Caco-2 (cell line): Measurements from ENCODE around the gene UBE2E1. TPM values are rescaled to one million over a fixed set of nuclear protein-coding genes. Genes with fewer than 3 reads are reported as not detected.
"Not testable (repeated sequence)": the region's sequence is repeated elsewhere in the genome, so short reads cannot be mapped to it uniquely, and the experiment has no call there.

Experiments
- BruUV-seq: library from RNA; stranded (reverse); fragments of 400-500 nt; replicated peaks from 2 replicates; lab custom pipeline; 2021; lab: Mats Ljungman, UMichigan
- CTCF ChIA-PET: fragments of 300-600 bp; sonication (Branson Sonifier 250); formaldehyde crosslinking; loops from one replicate; lab custom pipeline; 2022; ENCODE audit warnings: antibody characterized with exemption; lab: Charles Lee
- POLR2A ChIA-PET: fragments of 300-600 bp; sonication (Branson Sonifier 250); formaldehyde crosslinking; loops from one replicate; lab custom pipeline; 2022; ENCODE audit warnings: antibody characterized with exemption; lab: Charles Lee
- DNase-seq, 2 experiments: peaks; one replicate each; pipeline versions ENCODE4 v3.0.0 to v3.0.0-alpha.2; 2020 to 2022
- H3K27me3 ChIP-seq: replicated peaks from 2 replicates; pipeline ENCODE4 v1.6.0; 2011; ENCODE audit warnings: low read length; ENCODE audit not compliant: control insufficient read depth, insufficient read depth
- H3K36me3 ChIP-seq: 2 replicates; pipeline ENCODE4 v1.5.1; 2011; ENCODE audit warnings: low read length; ENCODE audit not compliant: control insufficient read depth, insufficient read depth
- H3K4me1 ChIP-seq: fragments of 250-450 bp; sonication (Bioruptor Pico); 2 replicates; pipeline ENCODE4 v1.5.1; 2020; ENCODE audit warnings: mild to moderate bottlenecking
- H3K4me3 ChIP-seq: 2 replicates; pipeline ENCODE4 v1.5.1; 2011; ENCODE audit warnings: low read depth, mild to moderate bottlenecking, control low read depth, low read length
- H3K9me3 ChIP-seq: fragments of 250-450 bp; sonication (Bioruptor Pico); 2 replicates; pipeline ENCODE4 v1.5.1; 2020; ENCODE audit warnings: mild to moderate bottlenecking, moderate library complexity
- H3K27ac Mint-ChIP-seq: one replicate; pipeline ENCODE4 v1.8.0; 2022; ENCODE audit warnings: mixed read lengths; ENCODE audit not compliant: unreplicated experiment
- H3K27me3 Mint-ChIP-seq: one replicate; pipeline ENCODE4 v1.8.0; 2022; ENCODE audit warnings: mixed read lengths; ENCODE audit not compliant: insufficient read depth, unreplicated experiment
- H3K36me3 Mint-ChIP-seq: one replicate; pipeline ENCODE4 v1.8.0; 2022; ENCODE audit warnings: mild to moderate bottlenecking, mixed read lengths; ENCODE audit not compliant: insufficient read depth, unreplicated experiment
- H3K4me1 Mint-ChIP-seq: one replicate; pipeline ENCODE4 v1.8.0; 2022; ENCODE audit warnings: low read depth, mixed read lengths; ENCODE audit not compliant: unreplicated experiment
- H3K4me3 Mint-ChIP-seq: one replicate; pipeline ENCODE4 v1.8.0; 2022; ENCODE audit warnings: mild to moderate bottlenecking, moderate library complexity, mixed read lengths; ENCODE audit not compliant: unreplicated experiment
- H3K9me3 Mint-ChIP-seq: one replicate; pipeline ENCODE4 v1.8.0; 2022; ENCODE audit warnings: mixed read lengths; ENCODE audit not compliant: unreplicated experiment
- intact Hi-C: fragments of 100-400 bp; cut with micrococcal nuclease; formaldehyde crosslinking; loops from one replicate; pipeline ENCODE4 v1.10.0; 2022; ENCODE audit not compliant: unreplicated experiment
- total RNA-seq: library from RNA; stranded (reverse); gene quantifications from 2 replicates; pipeline ENCODE4 v1.2.3, GENCODE V29; 2022
- TF ChIP-seq, protein P1 (sequence below), 2 experiments: fragments of 200-600 bp in 1 of 2; IDR thresholded peaks; 1 replicate in 1 of 2; 2 replicates in 1 of 2; pipeline versions ENCODE4 v1.5.1 to v1.8.0; 2011 to 2022; ENCODE audit warnings: antibody characterized with exemption in 1 of 2, control low read depth in 1 of 2, inconsistent platforms in 1 of 2, low read depth in 1 of 2, low read length in 1 of 2, mild to moderate bottlenecking in 1 of 2, moderate library complexity in 1 of 2; ENCODE audit not compliant: insufficient read depth in 1 of 2, severe bottlenecking in 1 of 2, unreplicated experiment in 1 of 2

Gene UBE2E1
- total RNA-seq, 1 experiment from 2014 or later: 104 TPM

DNA sequence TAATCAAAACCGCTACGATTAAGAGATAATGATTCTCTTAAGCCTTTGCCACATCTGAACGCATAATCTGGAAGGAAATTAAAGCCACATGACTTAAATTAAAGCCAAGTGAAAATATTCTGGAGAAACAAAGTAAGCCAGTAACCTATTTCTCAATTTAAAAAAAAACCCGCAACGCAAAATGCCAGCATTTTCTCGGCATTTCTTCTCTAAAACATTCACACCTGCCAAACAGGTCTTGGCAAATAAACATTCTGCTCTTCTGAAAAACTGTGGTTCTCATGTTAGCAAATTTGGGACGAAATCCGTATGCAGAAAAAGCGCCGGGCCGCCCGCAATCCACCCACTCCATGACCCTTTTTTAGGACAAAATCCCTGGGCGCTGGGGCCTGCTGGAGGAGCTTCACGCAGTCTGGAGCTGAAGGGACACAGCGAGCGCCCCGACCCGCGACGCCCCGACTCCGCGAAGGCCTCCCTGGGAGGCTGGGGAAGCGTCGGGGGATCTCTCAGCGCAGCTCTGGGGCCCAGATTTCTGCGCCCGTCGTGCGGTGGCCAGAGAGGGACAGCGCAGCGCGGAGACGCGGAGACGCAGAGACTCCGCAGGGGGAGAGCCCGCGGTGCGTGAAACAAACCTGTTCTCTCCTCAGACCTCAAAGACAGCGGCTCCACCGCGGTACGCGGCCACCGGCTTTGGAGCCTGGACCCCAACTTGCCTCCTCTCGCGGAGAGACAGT lies 110.6 kb downstream of the UBE2E1 start:
- intact Hi-C loops: loop anchor here (2.0 kb wide), 1 partner anchor 16 kb away; no protein-coding TSS in a partner anchor

DNA sequence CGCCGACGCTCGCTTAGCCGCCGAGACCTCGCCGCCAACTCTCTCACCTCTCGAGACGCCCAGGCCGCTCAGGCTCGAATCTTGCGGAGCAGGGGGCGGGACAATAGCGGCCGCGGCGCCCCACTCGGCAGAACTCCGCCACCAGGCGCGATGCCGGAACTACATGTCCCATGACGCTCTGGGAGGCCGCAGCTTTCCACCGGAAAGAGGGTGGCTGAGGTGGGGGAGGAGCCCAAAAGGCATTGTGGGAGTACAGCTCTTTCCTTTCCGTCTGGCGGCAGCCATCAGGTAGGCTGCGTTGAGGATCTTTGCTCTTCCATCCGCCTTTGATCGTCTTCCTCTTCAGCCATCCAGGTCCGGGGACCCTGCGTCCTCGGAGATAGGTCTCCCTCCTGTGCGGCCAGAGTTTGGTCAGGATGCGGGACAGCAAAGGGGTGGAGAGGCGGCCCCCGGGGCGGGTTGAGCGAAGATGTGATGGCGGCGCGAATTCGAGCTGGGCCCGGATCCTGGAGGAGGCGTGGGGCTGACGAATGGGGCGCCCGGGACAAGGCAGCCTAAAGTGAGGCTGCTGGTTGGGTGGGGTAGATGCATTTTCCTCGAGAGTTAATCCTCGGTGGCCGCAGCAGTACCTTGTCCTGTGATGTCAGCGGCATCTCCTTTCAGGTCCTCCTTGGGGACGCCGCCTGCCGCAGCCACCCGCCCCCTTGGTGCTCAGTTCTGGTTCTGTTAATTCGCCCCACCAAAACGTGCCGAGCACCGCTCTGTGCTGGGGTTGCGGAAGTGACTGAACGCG lies 111.3 kb downstream of the UBE2E1 start, which contains the start of the genes NKIRAS1 and RPL15:
TSS of gene NKIRAS1 (minus strand) at position 105 of the 793 bp plus-strand sequence. CDS start 6,086 bp downstream, outside the sequence.
TSS of gene RPL15 (plus strand) at position 247 of the 793 bp plus-strand sequence. CDS start 728 bp downstream, outside the sequence.
- H3K4me3 Mint-ChIP-seq: peak within 1 kb of the TSS; percentile 70
- intact Hi-C loops: loop anchor here (1.0 to 2.0 kb wide), 2 partner anchors 16 to 28 kb away; partner anchors contain the start of gene NR1D2
- H3K9me3 Mint-ChIP-seq: no peaks in the 10 kb centered on the region
- peaks cover 56% of the 10 kb centered on the region for H3K36me3 Mint-ChIP-seq
- H3K4me1 Mint-ChIP-seq: peaks cover 12% of the 10 kb centered on the region
- TF ChIP-seq, protein P1, sequence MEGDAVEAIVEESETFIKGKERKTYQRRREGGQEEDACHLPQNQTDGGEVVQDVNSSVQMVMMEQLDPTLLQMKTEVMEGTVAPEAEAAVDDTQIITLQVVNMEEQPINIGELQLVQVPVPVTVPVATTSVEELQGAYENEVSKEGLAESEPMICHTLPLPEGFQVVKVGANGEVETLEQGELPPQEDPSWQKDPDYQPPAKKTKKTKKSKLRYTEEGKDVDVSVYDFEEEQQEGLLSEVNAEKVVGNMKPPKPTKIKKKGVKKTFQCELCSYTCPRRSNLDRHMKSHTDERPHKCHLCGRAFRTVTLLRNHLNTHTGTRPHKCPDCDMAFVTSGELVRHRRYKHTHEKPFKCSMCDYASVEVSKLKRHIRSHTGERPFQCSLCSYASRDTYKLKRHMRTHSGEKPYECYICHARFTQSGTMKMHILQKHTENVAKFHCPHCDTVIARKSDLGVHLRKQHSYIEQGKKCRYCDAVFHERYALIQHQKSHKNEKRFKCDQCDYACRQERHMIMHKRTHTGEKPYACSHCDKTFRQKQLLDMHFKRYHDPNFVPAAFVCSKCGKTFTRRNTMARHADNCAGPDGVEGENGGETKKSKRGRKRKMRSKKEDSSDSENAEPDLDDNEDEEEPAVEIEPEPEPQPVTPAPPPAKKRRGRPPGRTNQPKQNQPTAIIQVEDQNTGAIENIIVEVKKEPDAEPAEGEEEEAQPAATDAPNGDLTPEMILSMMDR (IDR thresholded peaks at IDR 0.05; ENCODE audit: insufficient read depth in 1 of 2, low read depth in 1 of 2, low read length in 1 of 2, severe bottlenecking in 1 of 2, unreplicated experiment in 1 of 2): peak; percentile 4 to 54
- H3K9me3 ChIP-seq: no peaks in the 10 kb centered on the region
- H3K27ac Mint-ChIP-seq: peak within 1 kb of the TSS; percentile 96
- POLR2A ChIA-PET: interaction anchor here (0.5 to 1.4 kb wide), 16 partner anchors 8 to 187 kb away, joined by 3 to 18 read pairs (median 4); no protein-coding TSS in a partner anchor
- H3K4me3 ChIP-seq: peak within 1 kb of the TSS; percentile 92
- H3K27me3 ChIP-seq: no peaks in the 10 kb centered on the region
- peak; percentile 97 for DNase-seq
- BruUV-seq: no TSS peak
- peaks cover 29% of the 10 kb centered on the region for H3K4me1 ChIP-seq
- CTCF ChIA-PET: interaction anchor here (0.5 to 0.8 kb wide), 3 partner anchors 10 to 579 kb away, joined by 3 read pairs; no protein-coding TSS in a partner anchor
- peaks cover 2% of the 10 kb centered on the region for H3K36me3 ChIP-seq
- no peaks in the 10 kb centered on the region for H3K27me3 Mint-ChIP-seq

More for the DNA sequence above, 110.6 kb downstream of the UBE2E1 start:
- TF ChIP-seq, protein P1 (IDR thresholded peaks at IDR 0.05; ENCODE audit: insufficient read depth in 1 of 2, low read depth in 1 of 2, low read length in 1 of 2, severe bottlenecking in 1 of 2, unreplicated experiment in 1 of 2): no peak
- Histone ChIP-seq H3K4me1 (peaks cover 29% of the 10 kb centered on the region), H3K27me3 (no peaks in the 10 kb centered on the region), H3K4me3 (peak overlapping the region; percentile 92), H3K9me3 (no peaks in the 10 kb centered on the region), H3K36me3 (peaks cover 2% of the 10 kb centered on the region)
- peak overlapping the region; percentile 96 for H3K27ac Mint-ChIP-seq
- H3K27me3 Mint-ChIP-seq: no peaks in the 10 kb centered on the region
- CTCF ChIA-PET: interaction anchor here (0.5 to 0.8 kb wide), 4 partner anchors 11 to 580 kb away, joined by 3 read pairs; no protein-coding TSS in a partner anchor
- H3K4me1 Mint-ChIP-seq: peaks cover 12% of the 10 kb centered on the region
- H3K9me3 Mint-ChIP-seq: no peaks in the 10 kb centered on the region
- BruUV-seq: TSS peak; percentile 53
- peak overlapping the region; percentile 70 for H3K4me3 Mint-ChIP-seq
- POLR2A ChIA-PET: interaction anchor here (0.5 to 1.4 kb wide), 16 partner anchors 9 to 187 kb away, joined by 3 to 18 read pairs (median 4); no protein-coding TSS in a partner anchor
- H3K36me3 Mint-ChIP-seq: peaks cover 48% of the 10 kb centered on the region
- no peak for DNase-seq

DNA sequence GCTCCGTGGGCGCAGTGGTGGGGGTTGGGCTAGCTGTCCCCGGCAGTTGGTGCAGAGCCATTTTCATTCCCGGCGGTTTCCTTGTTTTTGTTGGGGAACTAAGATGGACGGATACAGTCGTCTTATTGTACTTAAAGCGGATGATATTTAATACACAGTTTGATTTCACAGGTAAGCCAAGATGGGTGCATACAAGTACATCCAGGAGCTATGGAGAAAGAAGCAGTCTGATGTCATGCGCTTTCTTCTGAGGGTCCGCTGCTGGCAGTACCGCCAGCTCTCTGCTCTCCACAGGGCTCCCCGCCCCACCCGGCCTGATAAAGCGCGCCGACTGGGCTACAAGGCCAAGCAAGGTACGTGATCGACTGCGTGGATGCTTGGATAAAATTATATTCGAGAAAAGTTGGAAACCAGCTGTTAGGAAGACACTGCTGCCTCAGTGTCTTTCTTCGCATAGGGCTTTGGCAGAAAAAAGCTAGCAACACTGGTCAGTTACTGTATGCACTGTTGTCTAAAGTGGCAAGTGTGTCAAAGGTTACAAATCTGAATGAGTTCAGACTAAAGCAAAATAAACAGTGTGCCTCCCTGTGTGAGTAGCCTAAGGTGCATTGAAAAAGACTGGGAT lies 112.0 kb downstream of the UBE2E1 start:
- Histone ChIP-seq H3K4me1 (peaks cover 29% of the 10 kb centered on the region), H3K4me3 (peak overlapping the region; percentile 92)
- not testable (repeated sequence) for BruUV-seq, H3K9me3 ChIP-seq, H3K27me3 ChIP-seq, H3K27me3 Mint-ChIP-seq, H3K36me3 ChIP-seq, DNase-seq, H3K9me3 Mint-ChIP-seq
- ChIA-PET CTCF (interaction anchor here (1.0 kb wide), 1 partner anchor 29 kb away, joined by 3 read pairs; no protein-coding TSS in a partner anchor), POLR2A (interaction anchor here (1.1 to 1.3 kb wide), 5 partner anchors 26 to 40 kb away, joined by 3 to 18 read pairs (median 5); no protein-coding TSS in a partner anchor)
- Mint-ChIP-seq H3K4me1 (peaks cover 12% of the 10 kb centered on the region), H3K27ac (peak overlapping the region; percentile 96), H3K4me3 (peak overlapping the region; percentile 70), H3K36me3 (peaks cover 58% of the 10 kb centered on the region)
- intact Hi-C loops: loop anchor here (1.0 to 2.0 kb wide), 2 partner anchors 17 to 28 kb away; partner anchors contain the start of gene NR1D2

DNA sequence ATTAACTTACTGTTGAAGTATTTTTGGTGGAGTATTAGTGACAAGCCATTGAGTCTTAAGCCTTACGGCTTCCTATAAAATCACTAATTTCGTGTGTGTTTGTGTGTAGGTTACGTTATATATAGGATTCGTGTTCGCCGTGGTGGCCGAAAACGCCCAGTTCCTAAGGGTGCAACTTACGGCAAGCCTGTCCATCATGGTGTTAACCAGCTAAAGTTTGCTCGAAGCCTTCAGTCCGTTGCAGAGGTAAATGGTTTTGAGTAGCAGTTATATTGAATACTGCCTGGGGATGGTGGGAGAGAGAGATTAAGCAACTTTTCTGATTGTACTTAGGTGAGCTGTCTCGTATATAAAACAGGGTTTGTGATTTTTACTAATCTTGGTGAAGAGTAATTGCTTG lies 112.6 kb downstream of the UBE2E1 start:
- H3K36me3 ChIP-seq, BruUV-seq, H3K27me3 Mint-ChIP-seq, H3K9me3 Mint-ChIP-seq, H3K9me3 ChIP-seq, intact Hi-C loops, DNase-seq, H3K27me3 ChIP-seq: not testable (repeated sequence)
- CTCF ChIA-PET: interaction anchor here (1.0 kb wide), 1 partner anchor 30 kb away, joined by 3 read pairs; no protein-coding TSS in a partner anchor
- POLR2A ChIA-PET: interaction anchor here (1.1 kb wide), 1 partner anchor 28 kb away, joined by 4 read pairs; no protein-coding TSS in a partner anchor
- Mint-ChIP-seq H3K4me3 (peak overlapping the region; percentile 70), H3K27ac (peak overlapping the region; percentile 96), H3K4me1 (peaks cover 12% of the 10 kb centered on the region), H3K36me3 (peaks cover 64% of the 10 kb centered on the region)
- Histone ChIP-seq H3K4me3 (peak overlapping the region; percentile 92), H3K4me1 (peaks cover 29% of the 10 kb centered on the region)
